GM19467 (cell line): ENCODE results near the gene ADNP2.
"Not testable (repeated sequence)": the region's sequence is repeated elsewhere in the genome, so short reads cannot be mapped to it uniquely, and the experiment has no call there.

Experiments
- ATAC-seq: cut with Tn5 transposase; IDR thresholded peaks from one replicate; pipeline ENCODE4 v1.9.1; 2021; ENCODE audit warnings: mild to moderate bottlenecking, moderate library complexity; ENCODE audit not compliant: unreplicated experiment

Gene ADNP2

GRCh38 chr18:80145196-80145804 is 36.2 kb downstream of the ADNP2 start:
- no peak for ATAC-seq

GRCh38 chr18:80147037-80147417 is 38.0 kb downstream of the ADNP2 start:
- ATAC-seq = peak; percentile 10

GRCh38 chr18:80147418-80148325 is 38.6 kb downstream of the ADNP2 start:
- peak; percentile 66 for ATAC-seq

- no peak for ATAC-seq
Measured at GRCh38 chr18:80148326-80149199, 39.5 kb downstream of the ADNP2 start.

- no peak for ATAC-seq
Measured at GRCh38 chr18:80149667-80150066, 40.6 kb downstream of the ADNP2 start.

- ATAC-seq = no peak
Measured at GRCh38 chr18:80154293-80154692, 45.2 kb downstream of the ADNP2 start.

GRCh38 chr18:80157708-80158343 is 48.8 kb downstream of the ADNP2 start:
- peak; percentile 45 for ATAC-seq

GRCh38 chr18:80158365-80158764 is 49.3 kb downstream of the ADNP2 start:
- no peak for ATAC-seq

GRCh38 chr18:80159713-80160636 is 50.9 kb downstream of the ADNP2 start:
- ATAC-seq = peak; percentile 71

- ATAC-seq = no peak
Measured at GRCh38 chr18:80161781-80162417, 52.8 kb downstream of the ADNP2 start.

GRCh38 chr18:80163183-80163582 is 54.1 kb downstream of the ADNP2 start:
- no peak for ATAC-seq

GRCh38 chr18:80164727-80165355 is 55.8 kb downstream of the ADNP2 start:
- ATAC-seq = not testable (repeated sequence)

GRCh38 chr18:80166240-80166639 is 57.2 kb downstream of the ADNP2 start:
- ATAC-seq = no peak

GRCh38 chr18:80166725-80167124 is 57.7 kb downstream of the ADNP2 start:
- ATAC-seq = no peak

- ATAC-seq = no peak
Measured at GRCh38 chr18:80167331-80167730, 58.3 kb downstream of the ADNP2 start.

- ATAC-seq = no peak
Measured at GRCh38 chr18:80167931-80168330, 58.9 kb downstream of the ADNP2 start.

- ATAC-seq = no peak
Measured at GRCh38 chr18:80168346-80168745, 59.3 kb downstream of the ADNP2 start.

GRCh38 chr18:80168982-80169381 is 59.9 kb downstream of the ADNP2 start:
- ATAC-seq = no peak

- no peak for ATAC-seq
Measured at GRCh38 chr18:80169607-80170006, 60.5 kb downstream of the ADNP2 start.
